Ovary (tissue), 9 donors: ENCODE results near the gene SH3PXD2A. TPM values are rescaled to one million over a fixed set of nuclear protein-coding genes. Genes with fewer than 3 reads are reported as not detected.
"Not testable (repeated sequence)": the region's sequence is repeated elsewhere in the genome, so short reads cannot be mapped to it uniquely, and the experiment has no call there.

Experiments used
- DNase-seq, 5 donors: peaks; one replicate each; pipeline ENCODE4 v3.0.0-alpha.2; 2019 to 2020
- H3K27ac ChIP-seq, 2 donors: fragments of 200-600 bp; one replicate each; pipeline versions ENCODE4 v1.5.1 to v1.8.0; 2019 to 2022
- H3K27me3 ChIP-seq: fragments of 200-600 bp; one replicate; pipeline ENCODE4 v1.8.0; 2022
- H3K36me3 ChIP-seq: fragments of 200-600 bp; sonication (generic); one replicate; pipeline ENCODE4 v1.5.1; 2019
- H3K4me1 ChIP-seq: one replicate; pipeline ENCODE4 v1.8.1; 2013; ENCODE audit warnings: mild to moderate bottlenecking, moderate library complexity; ENCODE audit not compliant: insufficient read depth
- H3K4me3 ChIP-seq: fragments of 200-600 bp; sonication (generic); one replicate; pipeline ENCODE4 v1.5.1; 2017
- H3K9me3 ChIP-seq, 2 donors: fragments of 200-600 bp in 1 of 2; sonication (generic) in 1 of 2; one replicate each; pipeline versions ENCODE4 v1.5.1 to v1.8.1; 2013 to 2019; ENCODE audit warnings: mild to moderate bottlenecking in 1 of 2, moderate library complexity in 1 of 2
- EP300 ChIP-seq: sonication (generic); formaldehyde crosslinking; IDR thresholded peaks from one replicate; pipeline ENCODE4 v1.6.1; 2017; ENCODE audit warnings: antibody characterized with exemption
- POLR2A ChIP-seq: fragments of 450-650 bp; IDR thresholded peaks from one replicate; pipeline ENCODE4 v1.6.1; 2017; ENCODE audit warnings: antibody characterized with exemption, mild to moderate bottlenecking, moderate library complexity
- WGBS, 3 donors: extraction: QIAGEN DNeasy Blood & Tissue Kit in 1 of 3; methylation state at CpG; one replicate each; pipeline versions ENCODE4 v1.1.5 to v1.1.7; 2013 to 2017; 5-methylcytosine and 5-hydroxymethylcytosine counted together
- intact Hi-C, 4 donors: fragments of 100-400 bp; cut with DNase I; formaldehyde crosslinking; loops; one replicate each; pipeline versions ENCODE4 v1.11.0 to v1.15.1; 2022 to 2023
- polyA plus RNA-seq, 2 donors: library from polyadenylated mRNA; stranded (reverse); fragments of 200-250 nt in 1 of 2; fragments of 350-450 nt in 1 of 2; fragmentation: Illumina TruSeq in 1 of 2; extraction: RNeasy Lipid Tissue Mini Kit (QIAGEN cat#74804) in 1 of 2; gene quantifications; one replicate each; pipeline ENCODE4 v1.2.3, GENCODE V29; 2013 to 2014
- total RNA-seq, 7 donors: library from RNA; depleted of rRNA in 2 of 7; stranded (reverse); fragments of >200 nt in 2 of 7; fragmentation: NEBNext Ultra II Directional in 3 of 7; extraction: Animal tissue kit (Norgen Biotek cat#: 25700) in 3 of 7; gene quantifications; one replicate each; pipeline versions ENCODE4 v1.1.0 to v1.2.4, GENCODE V29; 2016 to 2023
- TF ChIP-seq, protein P1 (sequence below), 3 donors: fragments of 450-650 bp in 2 of 3; fragments of 200-600 bp in 1 of 3; IDR thresholded peaks; one replicate each; pipeline versions ENCODE4 v1.5.1 to v1.8.0; 2016 to 2022; ENCODE audit warnings: antibody characterized with exemption in 3 of 3, mild to moderate bottlenecking in 1 of 3
- donor health status: DM: no; HTN: no; CAD: no; lungs with moderate emphysema.
- donor health status: DM: no; HTN: no; CAD: no.
- donor health status: Bipolar disorder and iron deficiency.
- donor health status: DM: yes; HTN: yes; CAD: no.
- donor health status: DM: no; HTN: no; CAD: no.
- donor health status: DM: yes; HTN: yes; CAD: no.

SH3PXD2A gene
- total and polyA plus RNA-seq, 9 donors: 15.3 to 82.9 (median 52.2) TPM

DNA sequence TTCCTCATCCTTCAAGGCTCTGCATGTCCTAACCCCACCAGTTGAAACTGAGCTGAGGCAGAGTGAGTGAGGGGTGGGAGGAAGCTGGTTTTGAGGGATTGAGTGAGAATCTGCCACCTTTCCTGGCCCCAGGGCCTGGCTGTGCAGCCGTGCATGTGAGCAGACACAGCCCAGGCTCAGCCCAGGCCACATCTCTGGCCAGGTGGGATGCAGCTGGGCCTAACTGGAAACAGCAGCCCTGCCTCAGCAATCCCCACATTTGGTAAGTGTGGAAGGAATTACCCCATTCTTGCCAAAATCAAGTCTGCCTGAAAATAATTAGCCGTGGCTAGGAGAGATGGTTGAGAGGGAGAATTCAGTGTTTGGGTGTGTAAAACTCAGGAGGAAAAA, 245.3 kb downstream of the SH3PXD2A start:
- WGBS, 3 donors: 22 to 45% (median 24%) methylated on average over 2 of the region's 2 CpGs
- intact Hi-C loops: loop anchor here in 2 of 4 donors (5.0 to 10.0 kb wide), 2 partner anchors 55 to 57 kb away; no protein-coding TSS in a partner anchor
- H3K27ac ChIP-seq: no peak overlapping the region

DNA sequence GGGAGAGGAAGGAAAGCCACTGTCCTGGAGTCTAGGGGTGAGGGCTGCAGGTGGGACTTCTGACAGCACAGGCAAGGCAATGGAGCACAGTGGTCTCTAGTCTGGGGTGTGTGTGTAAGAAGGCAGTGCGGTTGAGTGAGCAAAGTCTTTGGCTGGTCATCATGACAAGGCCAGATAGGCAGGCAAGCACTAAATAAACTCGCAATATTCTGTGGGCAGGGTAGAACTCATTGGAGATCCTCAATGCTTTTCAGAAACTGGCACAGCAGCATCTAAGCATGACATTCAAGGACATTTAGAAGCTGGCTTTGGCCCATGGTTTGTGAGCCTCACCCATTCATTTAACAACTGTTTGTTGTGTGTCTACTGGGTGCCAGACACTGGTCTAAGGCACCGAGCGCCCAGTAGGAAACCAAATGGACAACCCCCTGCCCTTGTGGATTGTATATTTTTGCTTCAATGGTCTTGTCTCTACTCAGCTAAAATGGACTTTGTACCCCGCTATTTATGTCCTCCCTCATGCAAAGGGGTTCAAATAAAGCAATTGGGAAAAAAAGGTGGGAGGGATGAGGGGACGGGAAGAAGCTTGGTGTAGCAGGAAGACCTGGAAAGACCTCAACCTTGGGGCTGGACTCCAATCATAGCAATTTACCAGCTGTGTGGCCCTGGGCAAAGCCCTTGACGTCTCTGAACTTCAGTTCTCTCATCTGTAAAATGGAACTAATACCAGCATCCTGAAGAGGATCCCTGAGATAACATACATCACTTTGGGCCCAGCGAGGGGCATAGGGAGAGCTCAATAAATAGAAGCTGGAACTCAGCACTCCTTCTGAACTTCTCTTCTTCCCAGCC, 245.9 kb downstream of the SH3PXD2A start:
- no peaks in the 10 kb centered on the region for H3K9me3 ChIP-seq
- no peak for DNase-seq
- H3K27me3 ChIP-seq: no peaks in the 10 kb centered on the region
- TF ChIP-seq, protein P1, sequence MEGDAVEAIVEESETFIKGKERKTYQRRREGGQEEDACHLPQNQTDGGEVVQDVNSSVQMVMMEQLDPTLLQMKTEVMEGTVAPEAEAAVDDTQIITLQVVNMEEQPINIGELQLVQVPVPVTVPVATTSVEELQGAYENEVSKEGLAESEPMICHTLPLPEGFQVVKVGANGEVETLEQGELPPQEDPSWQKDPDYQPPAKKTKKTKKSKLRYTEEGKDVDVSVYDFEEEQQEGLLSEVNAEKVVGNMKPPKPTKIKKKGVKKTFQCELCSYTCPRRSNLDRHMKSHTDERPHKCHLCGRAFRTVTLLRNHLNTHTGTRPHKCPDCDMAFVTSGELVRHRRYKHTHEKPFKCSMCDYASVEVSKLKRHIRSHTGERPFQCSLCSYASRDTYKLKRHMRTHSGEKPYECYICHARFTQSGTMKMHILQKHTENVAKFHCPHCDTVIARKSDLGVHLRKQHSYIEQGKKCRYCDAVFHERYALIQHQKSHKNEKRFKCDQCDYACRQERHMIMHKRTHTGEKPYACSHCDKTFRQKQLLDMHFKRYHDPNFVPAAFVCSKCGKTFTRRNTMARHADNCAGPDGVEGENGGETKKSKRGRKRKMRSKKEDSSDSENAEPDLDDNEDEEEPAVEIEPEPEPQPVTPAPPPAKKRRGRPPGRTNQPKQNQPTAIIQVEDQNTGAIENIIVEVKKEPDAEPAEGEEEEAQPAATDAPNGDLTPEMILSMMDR (IDR thresholded peaks at IDR 0.05): no peak
- TF ChIP-seq POLR2A (no peak), EP300 (no peak)
- WGBS, 3 donors: 83 to 91% (median 86%) methylated on average over 8 of the region's 8 CpGs
- no peaks in the 10 kb centered on the region for H3K36me3 ChIP-seq
- intact Hi-C loops: loop anchor here in 2 of 4 donors (5.0 to 10.0 kb wide), 2 partner anchors 55 to 58 kb away; no protein-coding TSS in a partner anchor
- no peak overlapping the region for H3K27ac ChIP-seq
- H3K4me1 ChIP-seq: peaks cover under 1% of the 10 kb centered on the region
- H3K4me3 ChIP-seq: no peak overlapping the region

More for the DNA sequence above, 245.3 kb downstream of the SH3PXD2A start:
- Histone ChIP-seq H3K27me3 (no peaks in the 10 kb centered on the region), H3K36me3 (no peaks in the 10 kb centered on the region), H3K9me3 (no peaks in the 10 kb centered on the region), H3K4me3 (no peak overlapping the region), H3K4me1 (peaks cover 6% of the 10 kb centered on the region)
- TF ChIP-seq, protein P1 (IDR thresholded peaks at IDR 0.05): no peak
- TF ChIP-seq EP300: no peak
- no peak for TF ChIP-seq POLR2A
- no peak for DNase-seq

DNA sequence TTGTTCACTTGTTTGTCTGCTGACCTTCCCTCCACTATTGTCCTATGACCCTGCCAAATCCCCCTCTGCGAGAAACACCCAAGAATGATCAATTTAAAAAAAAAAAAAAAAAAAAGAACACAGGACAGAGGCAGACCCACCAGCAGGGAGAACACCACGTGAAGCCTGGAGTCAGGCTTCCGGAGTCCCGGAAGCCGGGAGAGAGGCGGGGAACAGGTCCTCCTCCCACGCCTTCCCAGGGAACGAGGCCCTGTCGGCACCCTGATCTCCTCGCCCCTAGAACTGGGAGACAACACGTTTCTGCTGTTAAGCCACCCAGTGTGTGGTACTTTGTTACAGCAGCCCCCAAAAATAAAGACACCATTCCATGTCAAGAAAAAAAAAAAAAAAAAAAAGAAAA, 247.3 kb downstream of the SH3PXD2A start:
- H3K4me3 ChIP-seq, DNase-seq, H3K36me3 ChIP-seq, H3K27ac ChIP-seq, intact Hi-C loops, H3K27me3 ChIP-seq, H3K9me3 ChIP-seq, H3K4me1 ChIP-seq: not testable (repeated sequence)
- WGBS, 3 donors: 67 to 70% (median 69%) methylated on average over 10 to 11 of the region's 11 CpGs

GRCh38 chr10:103607051-103607450, 248.3 kb downstream of the SH3PXD2A start:
- intact Hi-C loops, H3K27me3 ChIP-seq, DNase-seq, H3K36me3 ChIP-seq, H3K27ac ChIP-seq, H3K9me3 ChIP-seq, H3K4me1 ChIP-seq, H3K4me3 ChIP-seq: not testable (repeated sequence)
- 90 to 96% (median 96%) methylated on average over 5 to 26 of the region's 32 CpGs for WGBS, 3 donors

DNA sequence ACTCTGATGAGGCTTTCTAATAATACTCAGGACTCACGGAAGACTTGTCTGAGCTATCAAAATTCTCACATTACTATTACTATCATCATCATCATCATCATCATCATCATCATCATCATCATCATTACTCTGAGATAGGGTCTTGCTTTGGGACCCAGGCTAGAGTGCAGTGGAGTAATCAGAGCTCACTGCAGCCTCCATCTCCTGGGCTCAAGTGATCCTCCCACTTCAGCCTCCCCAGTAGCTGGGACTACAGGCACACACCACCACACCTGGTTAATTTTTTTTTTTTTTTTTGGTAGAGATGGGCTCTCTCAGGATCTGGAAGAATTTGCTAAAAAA, 249.3 kb downstream of the SH3PXD2A start:
- DNase-seq, H3K27ac ChIP-seq, H3K4me1 ChIP-seq, H3K36me3 ChIP-seq, H3K4me3 ChIP-seq, H3K27me3 ChIP-seq, intact Hi-C loops, H3K9me3 ChIP-seq: not testable (repeated sequence)
- 74 to 91% (median 85%) methylated on average over 1 of the region's 1 CpG for whole genome bisulfite sequencing, 3 donors

DNA sequence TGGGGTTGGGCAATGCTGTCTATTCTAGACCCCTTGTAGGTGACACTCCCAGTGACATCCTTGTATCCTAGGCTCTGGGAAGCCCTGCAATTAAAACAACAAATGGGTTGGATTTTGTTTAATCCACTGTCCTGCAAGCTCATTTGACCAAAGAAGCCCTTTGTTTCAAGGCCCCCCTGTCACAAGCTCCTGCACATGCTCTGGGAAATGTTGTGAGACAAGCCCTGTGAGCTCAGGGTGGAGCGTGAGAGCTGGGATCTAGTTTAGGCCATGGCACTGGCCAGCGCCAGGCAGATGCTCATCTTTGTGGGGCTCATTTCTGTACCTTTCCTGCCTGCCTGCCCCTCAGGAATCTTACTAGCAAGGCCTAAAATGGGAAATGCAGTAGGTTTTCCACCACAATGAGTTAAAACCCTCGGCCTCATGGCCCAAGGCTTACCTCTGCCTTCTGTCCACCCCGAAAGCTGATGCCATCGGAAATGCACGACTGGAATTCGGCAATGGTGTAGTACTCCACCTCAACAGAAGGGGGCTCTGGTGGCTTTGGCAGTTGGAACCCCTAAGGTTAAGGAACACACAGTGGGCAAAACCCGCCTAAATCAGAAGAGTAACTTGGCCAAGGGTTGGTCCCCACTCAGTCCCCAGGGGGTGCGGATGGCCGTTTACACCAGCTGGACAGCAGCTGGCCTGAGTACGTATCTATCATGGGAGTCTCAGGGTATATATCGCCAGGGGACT, 249.8 kb downstream of the SH3PXD2A start:
- Histone ChIP-seq H3K27me3 (no peaks in the 10 kb centered on the region), H3K27ac (no peak overlapping the region), H3K36me3 (no peaks in the 10 kb centered on the region), H3K9me3 (no peaks in the 10 kb centered on the region), H3K4me3 (no peak overlapping the region), H3K4me1 (peaks cover 2% of the 10 kb centered on the region)
- intact Hi-C loops: no loop called here
- TF ChIP-seq EP300: no peak
- TF ChIP-seq, protein P1 (IDR thresholded peaks at IDR 0.05): peak; percentile 44 to 75 (median 70)
- WGBS, 3 donors: 45 to 55% (median 51%) methylated on average over 12 of the region's 12 CpGs
- peak; percentile 50 to 75 (median 63) for DNase-seq
